Measurements from ENCODE around the gene PPHLN1.

- no peak for TF ChIP-seq TAF1 (IDR thresholded peaks at IDR 0.05; ENCODE audit: low read depth)
- TF ChIP-seq CEBPB (IDR thresholded peaks at IDR 0.05) = no peak
- no peak for TF ChIP-seq REST (IDR thresholded peaks at IDR 0.05; ENCODE audit: low read depth)
- TF ChIP-seq RAD21 (IDR thresholded peaks at IDR 0.05; ENCODE audit: low read depth) = no peak
- TF ChIP-seq FOXM1 (IDR thresholded peaks at IDR 0.05; ENCODE audit: borderline replicate concordance, low read depth) = no peak
- TF ChIP-seq EP300 (IDR thresholded peaks at IDR 0.05; ENCODE audit: borderline replicate concordance) = no peak
- TF ChIP-seq USF1 (IDR thresholded peaks at IDR 0.05) = no peak
- no peak for TF ChIP-seq MAX (IDR thresholded peaks at IDR 0.05)
- TF ChIP-seq CREB1 (IDR thresholded peaks at IDR 0.05; ENCODE audit: low read depth) = no peak
- no peak for TF ChIP-seq ZBTB7A (IDR thresholded peaks at IDR 0.05; ENCODE audit: low read depth)
- no peak for TF ChIP-seq YY1 (IDR thresholded peaks at IDR 0.05; ENCODE audit: low read depth)
- no peak for TF ChIP-seq TCF12 (IDR thresholded peaks at IDR 0.05; ENCODE audit: low read depth)
- no peak for TF ChIP-seq NFIC (IDR thresholded peaks at IDR 0.05)
- TF ChIP-seq TEAD4 (IDR thresholded peaks at IDR 0.05) = no peak
Observed at GRCh38 chr12:42342028-42342427, 16.1 kb downstream of the PPHLN1 start.
